ENCODE measurements around the gene RERE.
A peak's percentile ranks its signal among the peaks of the same experiment; 100 is the strongest.

Gene RERE

DNA sequence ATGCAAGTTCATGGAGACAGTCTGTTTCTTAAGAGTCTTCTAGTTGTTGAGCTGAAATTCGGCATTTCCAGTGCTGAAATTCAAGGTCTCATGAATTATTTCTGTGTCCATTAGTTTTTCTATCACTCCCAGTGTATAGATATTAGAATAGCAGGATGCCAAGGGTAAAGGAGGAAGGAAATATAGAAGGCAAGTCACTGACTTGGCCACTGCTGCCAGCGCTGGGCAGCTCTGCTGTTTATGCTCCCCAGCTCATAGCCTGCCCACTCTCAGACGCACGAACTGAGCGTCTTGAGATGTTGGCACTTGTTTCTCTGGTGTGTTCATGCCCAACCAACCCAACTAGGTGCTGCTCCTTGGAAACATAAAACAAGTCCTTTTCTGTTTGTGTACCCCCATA is 389.5 kb downstream of the RERE start:
- DNase-seq (ENCODE audit: low read depth): no peak
- H3K4me3 ChIP-seq (ENCODE audit: low read depth, low read length): no peak overlapping the region
- TF ChIP-seq, protein P1, sequence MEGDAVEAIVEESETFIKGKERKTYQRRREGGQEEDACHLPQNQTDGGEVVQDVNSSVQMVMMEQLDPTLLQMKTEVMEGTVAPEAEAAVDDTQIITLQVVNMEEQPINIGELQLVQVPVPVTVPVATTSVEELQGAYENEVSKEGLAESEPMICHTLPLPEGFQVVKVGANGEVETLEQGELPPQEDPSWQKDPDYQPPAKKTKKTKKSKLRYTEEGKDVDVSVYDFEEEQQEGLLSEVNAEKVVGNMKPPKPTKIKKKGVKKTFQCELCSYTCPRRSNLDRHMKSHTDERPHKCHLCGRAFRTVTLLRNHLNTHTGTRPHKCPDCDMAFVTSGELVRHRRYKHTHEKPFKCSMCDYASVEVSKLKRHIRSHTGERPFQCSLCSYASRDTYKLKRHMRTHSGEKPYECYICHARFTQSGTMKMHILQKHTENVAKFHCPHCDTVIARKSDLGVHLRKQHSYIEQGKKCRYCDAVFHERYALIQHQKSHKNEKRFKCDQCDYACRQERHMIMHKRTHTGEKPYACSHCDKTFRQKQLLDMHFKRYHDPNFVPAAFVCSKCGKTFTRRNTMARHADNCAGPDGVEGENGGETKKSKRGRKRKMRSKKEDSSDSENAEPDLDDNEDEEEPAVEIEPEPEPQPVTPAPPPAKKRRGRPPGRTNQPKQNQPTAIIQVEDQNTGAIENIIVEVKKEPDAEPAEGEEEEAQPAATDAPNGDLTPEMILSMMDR (IDR thresholded peaks at IDR 0.05; ENCODE audit: low read depth, low read length, missing control alignments): no peak
- in situ Hi-C loops (cut with HindIII; ENCODE audit: low sequenced_read_pairs): loop anchor here (5.0 kb wide), 1 partner anchor 106 kb away; no protein-coding TSS in a partner anchor

DNA sequence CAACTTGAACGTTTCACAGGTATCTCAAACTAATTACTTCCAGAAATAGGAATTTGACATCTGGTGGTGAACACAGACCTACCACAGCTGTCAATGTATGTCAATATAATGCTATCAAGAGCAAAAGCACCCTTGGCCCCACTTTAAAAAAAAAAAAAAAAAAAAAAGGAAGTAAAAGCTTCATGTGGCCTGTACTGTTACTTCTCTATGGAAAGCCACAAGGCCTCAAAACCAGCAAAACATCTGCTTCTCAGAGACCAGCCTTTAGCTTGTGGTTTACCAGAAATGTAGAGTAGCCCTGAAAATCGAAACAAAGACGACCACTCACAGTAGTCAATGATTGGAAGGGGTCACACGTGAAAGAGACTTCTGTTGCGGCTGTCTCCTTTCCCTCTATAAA is 389.9 kb downstream of the RERE start:
- in situ Hi-C loops (cut with HindIII; ENCODE audit: low sequenced_read_pairs): loop anchor here (5.0 kb wide), 1 partner anchor 105 kb away; no protein-coding TSS in a partner anchor
- TF ChIP-seq, protein P1 (IDR thresholded peaks at IDR 0.05; ENCODE audit: low read depth, low read length, missing control alignments): no peak
- DNase-seq (ENCODE audit: low read depth): no peak
- no peak overlapping the region for H3K4me3 ChIP-seq (ENCODE audit: low read depth, low read length)

GRCh38 chr1:8426996-8427395 is 390.4 kb downstream of the RERE start:
- in situ Hi-C loops (cut with HindIII; ENCODE audit: low sequenced_read_pairs): loop anchor here (5.0 kb wide), 1 partner anchor 105 kb away; no protein-coding TSS in a partner anchor
- TF ChIP-seq, protein P1 (IDR thresholded peaks at IDR 0.05; ENCODE audit: low read depth, low read length, missing control alignments): no peak
- DNase-seq (ENCODE audit: low read depth): no peak
- no peak overlapping the region for H3K4me3 ChIP-seq (ENCODE audit: low read depth, low read length)

DNA sequence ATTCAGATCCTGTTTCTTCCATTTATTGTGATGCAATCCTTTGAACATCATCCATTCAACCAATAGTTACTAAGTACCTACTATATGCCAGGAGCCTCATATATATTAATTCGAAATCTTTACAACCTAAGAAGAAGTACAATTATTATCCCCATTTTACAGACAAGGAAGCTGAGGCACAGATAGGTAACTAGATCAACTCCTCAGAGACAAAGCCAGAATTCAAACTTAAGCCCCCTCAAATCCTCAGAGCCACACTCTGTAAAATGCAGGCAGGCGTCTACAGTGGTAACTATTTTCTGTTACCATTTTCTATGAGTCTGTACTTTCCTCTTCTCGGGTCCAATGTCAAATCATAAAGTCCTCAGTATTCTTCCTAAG is 391.7 kb downstream of the RERE start:
- TF ChIP-seq, protein P1 (IDR thresholded peaks at IDR 0.05; ENCODE audit: low read depth, low read length, missing control alignments): no peak
- in situ Hi-C loops (cut with HindIII; ENCODE audit: low sequenced_read_pairs): loop anchor here (5.0 kb wide), 1 partner anchor 103 kb away; no protein-coding TSS in a partner anchor
- DNase-seq (ENCODE audit: low read depth): no peak
- no peak overlapping the region for H3K4me3 ChIP-seq (ENCODE audit: low read depth, low read length)

- no peak overlapping the region for H3K4me3 ChIP-seq (ENCODE audit: low read depth, low read length)
- TF ChIP-seq, protein P1 (IDR thresholded peaks at IDR 0.05; ENCODE audit: low read depth, low read length, missing control alignments): no peak
- no peak for DNase-seq (ENCODE audit: low read depth)
- in situ Hi-C loops (cut with HindIII; ENCODE audit: low sequenced_read_pairs): loop anchor here (5.0 kb wide), 1 partner anchor 103 kb away; no protein-coding TSS in a partner anchor
These were observed 392.2 kb downstream of the RERE start for GRCh38 chr1:8425150-8425780.

GRCh38 chr1:8424539-8425116 is 392.8 kb downstream of the RERE start:
- DNase-seq (ENCODE audit: low read depth): no peak
- in situ Hi-C loops (cut with HindIII; ENCODE audit: low sequenced_read_pairs): loop anchor here (5.0 kb wide), 1 partner anchor 102 kb away; no protein-coding TSS in a partner anchor
- peak overlapping the region; percentile 72 for H3K4me3 ChIP-seq (ENCODE audit: low read depth, low read length)
- TF ChIP-seq, protein P1 (IDR thresholded peaks at IDR 0.05; ENCODE audit: low read depth, low read length, missing control alignments): no peak
